Hepatocyte (in vitro differentiated cells): ENCODE data around the gene ECHS1.

Experiments
- EZH2 ChIP-seq: fragments of 200-600 bp; sonication (generic); IDR thresholded peaks from 2 replicates; pipeline ENCODE4 v1.6.1; 2016; ENCODE audit warnings: antibody characterized with exemption, mild to moderate bottlenecking, borderline replicate concordance
- EZH2phosphoT487 ChIP-seq: fragments of 200-600 bp; sonication (generic); IDR thresholded peaks from one replicate; pipeline ENCODE4 v1.6.1; 2018; ENCODE audit warnings: antibody characterized with exemption, mild to moderate bottlenecking, low read depth, moderate library complexity; ENCODE audit not compliant: unreplicated experiment, severe bottlenecking
- TF ChIP-seq, protein P1 (sequence below): fragments of 200-600 bp; sonication (generic); IDR thresholded peaks from 2 replicates; pipeline ENCODE4 v1.5.1; 2016; ENCODE audit warnings: antibody characterized with exemption, mild to moderate bottlenecking; ENCODE audit not compliant: poor library complexity

DNA sequence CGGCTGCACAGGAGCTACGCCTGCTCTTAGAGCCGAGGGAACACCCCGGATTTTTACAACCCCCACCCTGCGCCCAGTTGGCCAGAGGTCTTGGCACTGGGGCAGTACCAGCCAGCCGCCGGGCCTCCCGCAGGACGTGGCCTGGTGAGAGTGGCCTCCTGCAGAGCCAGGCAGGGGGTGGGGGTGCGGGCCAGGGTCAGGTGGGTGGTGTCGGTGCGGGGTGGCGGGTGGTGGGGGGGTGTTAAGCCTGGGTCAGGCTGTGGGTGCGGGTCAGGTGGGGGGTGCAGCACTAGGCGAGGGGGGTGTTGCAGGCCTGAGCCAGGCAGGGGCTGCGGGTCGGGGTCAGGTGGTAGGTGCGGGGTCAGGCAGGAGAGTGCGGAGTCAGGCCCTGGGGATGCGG is 647 bp downstream of the ECHS1 start:
- TF ChIP-seq, protein P1, sequence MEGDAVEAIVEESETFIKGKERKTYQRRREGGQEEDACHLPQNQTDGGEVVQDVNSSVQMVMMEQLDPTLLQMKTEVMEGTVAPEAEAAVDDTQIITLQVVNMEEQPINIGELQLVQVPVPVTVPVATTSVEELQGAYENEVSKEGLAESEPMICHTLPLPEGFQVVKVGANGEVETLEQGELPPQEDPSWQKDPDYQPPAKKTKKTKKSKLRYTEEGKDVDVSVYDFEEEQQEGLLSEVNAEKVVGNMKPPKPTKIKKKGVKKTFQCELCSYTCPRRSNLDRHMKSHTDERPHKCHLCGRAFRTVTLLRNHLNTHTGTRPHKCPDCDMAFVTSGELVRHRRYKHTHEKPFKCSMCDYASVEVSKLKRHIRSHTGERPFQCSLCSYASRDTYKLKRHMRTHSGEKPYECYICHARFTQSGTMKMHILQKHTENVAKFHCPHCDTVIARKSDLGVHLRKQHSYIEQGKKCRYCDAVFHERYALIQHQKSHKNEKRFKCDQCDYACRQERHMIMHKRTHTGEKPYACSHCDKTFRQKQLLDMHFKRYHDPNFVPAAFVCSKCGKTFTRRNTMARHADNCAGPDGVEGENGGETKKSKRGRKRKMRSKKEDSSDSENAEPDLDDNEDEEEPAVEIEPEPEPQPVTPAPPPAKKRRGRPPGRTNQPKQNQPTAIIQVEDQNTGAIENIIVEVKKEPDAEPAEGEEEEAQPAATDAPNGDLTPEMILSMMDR, result no peak
- no peak for TF ChIP-seq EZH2
- TF ChIP-seq EZH2phosphoT487, result no peak
